PFSK-1 (cell line): ENCODE data around the gene FYCO1.

Source experiments
- FOXP2 ChIP-seq: optimal IDR thresholded peaks from 2 replicates; pipeline ENCODE3; 2011; ENCODE audit warnings: borderline replicate concordance, control low read depth, inconsistent platforms; ENCODE audit not compliant: insufficient read depth; ENCODE audit errors: extremely low read length, extremely low read depth
- POLR2AphosphoS5 ChIP-seq: IDR thresholded peaks from 2 replicates; pipeline ENCODE4 v1.6.1; 2012; ENCODE audit warnings: low read depth, mild to moderate bottlenecking, control low read depth, low read length, moderate library complexity
- REST ChIP-seq, 2 experiments: IDR thresholded peaks; 2 replicates each; pipeline versions ENCODE4 v1.6.1 to v1.8.0; 2011 to 2012; ENCODE audit warnings: low read depth in 2 of 2, low read length in 2 of 2, control low read depth in 1 of 2, inconsistent platforms in 1 of 2, mild to moderate bottlenecking in 1 of 2, moderate library complexity in 1 of 2; ENCODE audit not compliant: insufficient read depth in 1 of 2
- SIN3A ChIP-seq: IDR thresholded peaks from 2 replicates; pipeline ENCODE4 v1.6.1; 2012; ENCODE audit warnings: mild to moderate bottlenecking, low read length, moderate library complexity, borderline replicate concordance; ENCODE audit not compliant: insufficient read depth
- TAF1 ChIP-seq: IDR thresholded peaks from 2 replicates; pipeline ENCODE4 v1.6.1; 2012; ENCODE audit warnings: low read length, control low read depth, borderline replicate concordance; ENCODE audit not compliant: insufficient read depth

The FYCO1 gene

GRCh38 chr3:45975686-45976085, 19.9 kb downstream of the FYCO1 start:
- TF ChIP-seq TAF1 (no peak), REST (IDR thresholded peaks at IDR 0.05; ENCODE audit: insufficient read depth in 1 of 2, low read depth in 2 of 2, low read length in 2 of 2) (no peak), POLR2AphosphoS5 (no peak), SIN3A (no peak), FOXP2 (no peak)

GRCh38 chr3:45974686-45975085, 20.9 kb downstream of the FYCO1 start:
- TF ChIP-seq FOXP2: no peak
- no peak for TF ChIP-seq POLR2AphosphoS5
- no peak for TF ChIP-seq SIN3A
- TF ChIP-seq REST (IDR thresholded peaks at IDR 0.05; ENCODE audit: insufficient read depth in 1 of 2, low read depth in 2 of 2, low read length in 2 of 2): no peak
- TF ChIP-seq TAF1: no peak

- TF ChIP-seq FOXP2: no peak
- TF ChIP-seq POLR2AphosphoS5: no peak
- no peak for TF ChIP-seq SIN3A
- no peak for TF ChIP-seq TAF1
Observed at GRCh38 chr3:45972534-45973402, 22.9 kb downstream of the FYCO1 start.

- TF ChIP-seq POLR2AphosphoS5: no peak
- TF ChIP-seq SIN3A: no peak
- no peak for TF ChIP-seq REST (IDR thresholded peaks at IDR 0.05; ENCODE audit: insufficient read depth in 1 of 2, low read depth in 2 of 2, low read length in 2 of 2)
- no peak for TF ChIP-seq TAF1
- TF ChIP-seq FOXP2: no peak
Observed at GRCh38 chr3:45969953-45970352, 25.7 kb downstream of the FYCO1 start.

- TF ChIP-seq TAF1 (no peak), REST (IDR thresholded peaks at IDR 0.05; ENCODE audit: insufficient read depth in 1 of 2, low read depth in 2 of 2, low read length in 2 of 2) (no peak)
Observed at GRCh38 chr3:45969116-45969515, 26.5 kb downstream of the FYCO1 start.
